Hepatocyte (in vitro differentiated cells): ENCODE measurements around the gene SOD2. TPM values are rescaled to one million over a fixed set of nuclear protein-coding genes. Genes with fewer than 3 reads are reported as not detected.

Experiments
- DNase-seq: peaks from one replicate; pipeline ENCODE4 v3.0.0-alpha.2; 2016; ENCODE audit warnings: low spot score
- H2AFZ ChIP-seq: fragments of 200-600 bp; sonication (generic); 2 replicates; pipeline ENCODE4 v1.6.0; 2016; ENCODE audit warnings: antibody characterized with exemption, mild to moderate bottlenecking
- H3K27ac ChIP-seq: fragments of 200-600 bp; sonication (generic); 2 replicates; pipeline ENCODE4 v1.5.1; 2016; ENCODE audit warnings: mild to moderate bottlenecking
- H3K27me3 ChIP-seq: fragments of 200-600 bp; sonication (generic); 2 replicates; pipeline ENCODE4 v1.6.1; 2016
- H3K36me3 ChIP-seq: fragments of 200-600 bp; sonication (generic); replicated peaks from 2 replicates; pipeline ENCODE4 v1.5.1; 2016; ENCODE audit warnings: low read depth; ENCODE audit not compliant: insufficient read depth
- H3K4me1 ChIP-seq: fragments of 200-600 bp; sonication (generic); 2 replicates; pipeline ENCODE4 v1.5.1; 2016; ENCODE audit warnings: mild to moderate bottlenecking, moderate library complexity; ENCODE audit not compliant: insufficient read depth
- H3K4me2 ChIP-seq: fragments of 200-600 bp; sonication (generic); 2 replicates; pipeline ENCODE4 v1.6.0; 2016
- H3K4me3 ChIP-seq: fragments of 200-600 bp; sonication (generic); 2 replicates; pipeline ENCODE4 v1.5.1; 2016; ENCODE audit warnings: mild to moderate bottlenecking
- H3K79me2 ChIP-seq: fragments of 200-600 bp; sonication (generic); 2 replicates; pipeline ENCODE4 v1.6.0; 2017; ENCODE audit warnings: mild to moderate bottlenecking
- H3K9me2 ChIP-seq: fragments of 200-600 bp; sonication (generic); replicated peaks from 2 replicates; pipeline ENCODE4 v1.6.0; 2017; ENCODE audit warnings: mild to moderate bottlenecking; ENCODE audit not compliant: insufficient read depth
- H3K9me3 ChIP-seq: fragments of 200-600 bp; sonication (generic); 2 replicates; pipeline ENCODE4 v1.5.1; 2016; ENCODE audit warnings: low read depth, mild to moderate bottlenecking
- H4K20me1 ChIP-seq: fragments of 200-600 bp; sonication (generic); 2 replicates; pipeline ENCODE4 v1.6.0; 2016; ENCODE audit warnings: mild to moderate bottlenecking; ENCODE audit not compliant: insufficient read depth, poor library complexity, severe bottlenecking
- EZH2 ChIP-seq: fragments of 200-600 bp; sonication (generic); IDR thresholded peaks from 2 replicates; pipeline ENCODE4 v1.6.1; 2016; ENCODE audit warnings: antibody characterized with exemption, mild to moderate bottlenecking, borderline replicate concordance
- EZH2phosphoT487 ChIP-seq: fragments of 200-600 bp; sonication (generic); IDR thresholded peaks from one replicate; pipeline ENCODE4 v1.6.1; 2018; ENCODE audit warnings: antibody characterized with exemption, mild to moderate bottlenecking, low read depth, moderate library complexity; ENCODE audit not compliant: unreplicated experiment, severe bottlenecking
- WGBS: methylation state at CpG from one replicate; pipeline ENCODE4 v1.1.6; 2016; ENCODE audit warnings: low lambda C conversion rate; ENCODE audit errors: missing lambda C conversion rate; 5-methylcytosine and 5-hydroxymethylcytosine counted together
- polyA plus RNA-seq: library from polyadenylated mRNA; unstranded; fragments of >200 nt; fragmentation: Nextera tagmentation; extraction: Ambion mirVana; gene quantifications from 2 replicates; pipeline ENCODE4 v1.2.1, GENCODE V29; 2016
- total RNA-seq: library from RNA; depleted of rRNA; stranded (reverse); fragments of >200 nt; gene quantifications from 2 replicates; pipeline ENCODE4 v1.2.3, GENCODE V29; 2014
- TF ChIP-seq, protein P1 (sequence below): fragments of 200-600 bp; sonication (generic); IDR thresholded peaks from 2 replicates; pipeline ENCODE4 v1.5.1; 2016; ENCODE audit warnings: antibody characterized with exemption, mild to moderate bottlenecking; ENCODE audit not compliant: poor library complexity

SOD2 gene
- 236 and 264 TPM in 2 replicates for total RNA-seq
- 138 and 143 TPM in 2 replicates for polyA plus RNA-seq

DNA sequence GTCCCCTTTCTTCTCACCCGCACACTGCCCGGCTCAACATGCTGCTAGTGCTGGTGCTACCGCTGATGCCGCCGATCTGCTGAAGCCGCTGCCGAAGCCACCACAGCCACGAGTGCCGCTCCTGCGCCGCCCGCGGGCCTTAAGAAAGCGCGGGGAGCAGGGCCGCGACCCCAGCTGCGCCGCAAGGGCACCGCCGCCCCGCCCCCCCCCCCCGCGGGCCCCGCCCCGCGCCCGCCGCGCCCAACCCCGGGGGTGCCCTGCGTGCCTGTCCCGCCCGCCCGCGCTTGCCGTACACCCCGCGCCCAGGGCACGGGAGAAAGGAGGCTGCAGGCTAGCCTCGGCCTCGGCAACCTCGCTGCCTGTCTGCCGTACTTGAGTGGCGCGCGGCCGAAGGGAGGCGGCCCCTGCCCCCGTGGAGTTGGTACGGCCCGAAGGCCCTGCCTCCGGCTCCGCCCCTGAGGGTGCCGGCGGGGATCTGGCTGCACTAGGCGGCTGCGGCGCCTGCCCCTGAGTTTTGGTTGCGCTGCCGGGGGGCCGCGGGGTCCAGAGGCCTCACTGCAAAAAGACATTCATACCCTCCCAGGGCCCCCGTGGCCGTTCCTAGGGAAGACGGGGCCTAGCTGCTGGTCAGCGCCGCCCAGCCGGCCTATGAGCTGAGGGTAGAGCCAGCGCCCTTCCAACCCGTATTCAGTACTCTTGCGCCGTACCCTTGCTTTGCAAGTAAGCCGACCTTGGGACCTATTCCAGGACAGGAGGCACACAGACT lies at the start of gene SOD2:
TSS of gene SOD2 (minus strand) at position 114 of the 766 bp plus-strand sequence. CDS start at position 40, 74 bp downstream.
- H3K27ac ChIP-seq: peak within 1 kb of the TSS; percentile 99
- no peaks in the 10 kb centered on the region for H4K20me1 ChIP-seq
- H3K4me1 ChIP-seq: peaks cover 10% of the 10 kb centered on the region
- H3K9me2 ChIP-seq: no peaks in the 10 kb centered on the region
- H3K27me3 ChIP-seq: no peaks in the 10 kb centered on the region
- no peak for TF ChIP-seq EZH2phosphoT487
- TF ChIP-seq, protein P1, sequence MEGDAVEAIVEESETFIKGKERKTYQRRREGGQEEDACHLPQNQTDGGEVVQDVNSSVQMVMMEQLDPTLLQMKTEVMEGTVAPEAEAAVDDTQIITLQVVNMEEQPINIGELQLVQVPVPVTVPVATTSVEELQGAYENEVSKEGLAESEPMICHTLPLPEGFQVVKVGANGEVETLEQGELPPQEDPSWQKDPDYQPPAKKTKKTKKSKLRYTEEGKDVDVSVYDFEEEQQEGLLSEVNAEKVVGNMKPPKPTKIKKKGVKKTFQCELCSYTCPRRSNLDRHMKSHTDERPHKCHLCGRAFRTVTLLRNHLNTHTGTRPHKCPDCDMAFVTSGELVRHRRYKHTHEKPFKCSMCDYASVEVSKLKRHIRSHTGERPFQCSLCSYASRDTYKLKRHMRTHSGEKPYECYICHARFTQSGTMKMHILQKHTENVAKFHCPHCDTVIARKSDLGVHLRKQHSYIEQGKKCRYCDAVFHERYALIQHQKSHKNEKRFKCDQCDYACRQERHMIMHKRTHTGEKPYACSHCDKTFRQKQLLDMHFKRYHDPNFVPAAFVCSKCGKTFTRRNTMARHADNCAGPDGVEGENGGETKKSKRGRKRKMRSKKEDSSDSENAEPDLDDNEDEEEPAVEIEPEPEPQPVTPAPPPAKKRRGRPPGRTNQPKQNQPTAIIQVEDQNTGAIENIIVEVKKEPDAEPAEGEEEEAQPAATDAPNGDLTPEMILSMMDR: no peak
- no peak for TF ChIP-seq EZH2
- H3K4me2 ChIP-seq: peak within 1 kb of the TSS; percentile 90
- no peaks in the 10 kb centered on the region for H3K9me3 ChIP-seq
- WGBS: under 1% methylated on average over 33 of the region's 74 CpGs
- peak within 1 kb of the TSS; percentile 85 for H2AFZ ChIP-seq
- peak; percentile 92 for DNase-seq
- H3K36me3 ChIP-seq: no peaks in the 10 kb centered on the region
- peak within 1 kb of the TSS; percentile 94 for H3K4me3 ChIP-seq
- H3K79me2 ChIP-seq: peaks cover 45% of the 10 kb centered on the region

DNA sequence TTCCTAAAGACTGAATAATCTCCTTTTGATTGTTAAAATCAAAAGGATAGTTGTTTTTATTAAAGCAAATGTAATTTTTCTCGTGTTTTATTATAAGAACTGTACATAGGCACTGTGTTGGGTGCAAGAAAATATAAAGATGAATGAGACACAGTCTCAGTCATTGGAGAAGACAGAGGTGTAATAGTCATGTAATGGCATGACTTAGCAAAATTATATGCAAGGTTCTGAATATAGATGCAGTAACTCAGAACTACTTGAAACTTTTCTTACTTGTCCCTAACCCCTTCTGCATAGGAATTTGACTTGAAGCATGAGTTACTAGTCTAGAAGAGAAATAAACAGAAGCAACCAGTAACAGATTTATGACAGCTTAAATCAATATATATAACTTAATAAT lies 49.1 kb upstream of the SOD2 start:
- DNase-seq: no peak
- peaks cover 91% of the 10 kb centered on the region for H3K79me2 ChIP-seq
- no peaks in the 10 kb centered on the region for H3K9me3 ChIP-seq
- no peak for TF ChIP-seq EZH2
- no peak for TF ChIP-seq EZH2phosphoT487
- TF ChIP-seq, protein P1: no peak
- H4K20me1 ChIP-seq: peaks cover 48% of the 10 kb centered on the region
- peaks cover 8% of the 10 kb centered on the region for H3K36me3 ChIP-seq
- no peak overlapping the region for H3K4me3 ChIP-seq
- H3K27ac ChIP-seq: no peak overlapping the region
- no peaks in the 10 kb centered on the region for H3K9me2 ChIP-seq
- no peaks in the 10 kb centered on the region for H3K27me3 ChIP-seq
- no peak overlapping the region for H2AFZ ChIP-seq
- 93% methylated on average over 1 of the region's 1 CpG for WGBS
- no peak overlapping the region for H3K4me2 ChIP-seq
- no peaks in the 10 kb centered on the region for H3K4me1 ChIP-seq

DNA sequence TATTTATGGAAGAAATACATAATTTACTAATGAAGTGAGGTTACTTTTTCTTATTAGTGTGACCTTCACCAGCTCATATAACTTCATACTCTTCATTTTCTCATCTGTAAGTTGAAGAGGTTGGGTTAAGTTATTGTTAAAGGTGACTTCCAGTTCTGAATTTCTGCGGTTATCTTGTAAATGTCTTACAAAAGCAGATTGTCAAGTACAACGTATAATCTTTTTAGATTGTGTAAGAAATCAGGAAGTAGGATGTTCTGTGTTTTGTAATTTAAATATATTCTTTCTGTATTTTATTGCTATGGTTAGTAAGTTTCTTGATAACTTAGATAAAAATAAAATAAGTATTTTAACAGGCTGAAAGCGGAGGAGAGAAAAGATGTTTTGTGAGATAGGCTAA lies 46.3 kb upstream of the SOD2 start:
- peaks cover 93% of the 10 kb centered on the region for H3K79me2 ChIP-seq

More for the DNA sequence above, 46.3 kb upstream of the SOD2 start:
- Histone ChIP-seq H3K4me2 (no peak overlapping the region), H2AFZ (no peak overlapping the region), H4K20me1 (peaks cover 67% of the 10 kb centered on the region), H3K27me3 (no peaks in the 10 kb centered on the region), H3K9me2 (no peaks in the 10 kb centered on the region), H3K27ac (no peak overlapping the region), H3K4me1 (no peaks in the 10 kb centered on the region), H3K9me3 (no peaks in the 10 kb centered on the region), H3K4me3 (no peak overlapping the region), H3K36me3 (peaks cover 8% of the 10 kb centered on the region)
- no peak for TF ChIP-seq EZH2phosphoT487
- TF ChIP-seq, protein P1: no peak
- no peak for TF ChIP-seq EZH2
- WGBS: 86% methylated on average over 3 of the region's 3 CpGs
- no peak for DNase-seq
